Measurements from ENCODE around the gene FGF14. TPM values are rescaled to one million over a fixed set of nuclear protein-coding genes. Genes with fewer than 3 reads are reported as not detected.
A peak's percentile ranks its signal among the peaks of the same experiment; 100 is the strongest.

The FGF14 gene
- total RNA-seq, 3 donors from 2014 or later = under 0.01 to 0.29 (median under 0.01) TPM

GRCh38 chr13:102322211-102322610, 79.6 kb downstream of the FGF14 start:
- H3K27ac ChIP-seq = no peak overlapping the region
- no peak overlapping the region for H3K4me3 ChIP-seq
- TF ChIP-seq CTCF (IDR thresholded peaks at IDR 0.05) (no peak), POLR2A (IDR thresholded peaks at IDR 0.05) (no peak), POLR2AphosphoS5 (IDR thresholded peaks at IDR 0.05) (no peak)
- H3K27me3 ChIP-seq = no peaks in the 10 kb centered on the region
- H3K9me3 ChIP-seq = no peaks in the 10 kb centered on the region
- no peaks in the 10 kb centered on the region for H3K36me3 ChIP-seq
- intact Hi-C loops (cut with DNase I; ENCODE audit: low total_unique reads) = no loop called here
- DNase-seq (ENCODE audit: low spot score in 2 of 2) = no peak
- H3K4me1 ChIP-seq = no peaks in the 10 kb centered on the region

- Histone ChIP-seq H3K27me3 (no peaks in the 10 kb centered on the region), H3K27ac (peak overlapping the region in 1 of 2 donors; percentile 64), H3K36me3 (no peaks in the 10 kb centered on the region), H3K9me3 (no peaks in the 10 kb centered on the region), H3K4me3 (no peak overlapping the region), H3K4me1 (no peaks in the 10 kb centered on the region)
- TF ChIP-seq CTCF (IDR thresholded peaks at IDR 0.05) = no peak
- no peak for TF ChIP-seq POLR2AphosphoS5 (IDR thresholded peaks at IDR 0.05)
- no peak for DNase-seq (ENCODE audit: low spot score in 2 of 2)
- intact Hi-C loops (cut with DNase I; ENCODE audit: low total_unique reads) = no loop called here
Measured at GRCh38 chr13:102318233-102318632, 83.6 kb downstream of the FGF14 start.

GRCh38 chr13:102317593-102317992, 84.3 kb downstream of the FGF14 start:
- Histone ChIP-seq H3K9me3 (no peaks in the 10 kb centered on the region), H3K27me3 (no peaks in the 10 kb centered on the region), H3K27ac (peak overlapping the region in 1 of 2 donors; percentile 64), H3K36me3 (no peaks in the 10 kb centered on the region), H3K4me3 (no peak overlapping the region), H3K4me1 (no peaks in the 10 kb centered on the region)
- intact Hi-C loops (cut with DNase I; ENCODE audit: low total_unique reads) = no loop called here
- peak in 1 of 2 donors; percentile 35 for DNase-seq (ENCODE audit: low spot score in 2 of 2)
- TF ChIP-seq POLR2A (IDR thresholded peaks at IDR 0.05) (no peak), POLR2AphosphoS5 (IDR thresholded peaks at IDR 0.05) (peak in 1 of 3 donors; percentile 25), CTCF (IDR thresholded peaks at IDR 0.05) (no peak)

GRCh38 chr13:102316732-102317131, 85.1 kb downstream of the FGF14 start:
- H3K4me1 ChIP-seq = no peaks in the 10 kb centered on the region
- H3K27ac ChIP-seq = no peak overlapping the region
- intact Hi-C loops (cut with DNase I; ENCODE audit: low total_unique reads) = no loop called here
- no peaks in the 10 kb centered on the region for H3K27me3 ChIP-seq
- TF ChIP-seq POLR2AphosphoS5 (IDR thresholded peaks at IDR 0.05) = no peak
- no peak for TF ChIP-seq CTCF (IDR thresholded peaks at IDR 0.05)
- no peak for TF ChIP-seq POLR2A (IDR thresholded peaks at IDR 0.05)
- no peaks in the 10 kb centered on the region for H3K36me3 ChIP-seq
- no peak overlapping the region for H3K4me3 ChIP-seq
- no peaks in the 10 kb centered on the region for H3K9me3 ChIP-seq
- no peak for DNase-seq (ENCODE audit: low spot score in 2 of 2)

- TF ChIP-seq POLR2A (IDR thresholded peaks at IDR 0.05) (no peak), CTCF (IDR thresholded peaks at IDR 0.05) (no peak), POLR2AphosphoS5 (IDR thresholded peaks at IDR 0.05) (no peak)
- no peak for DNase-seq (ENCODE audit: low spot score in 2 of 2)
- no peaks in the 10 kb centered on the region for H3K9me3 ChIP-seq
- no peaks in the 10 kb centered on the region for H3K27me3 ChIP-seq
- H3K4me1 ChIP-seq = no peaks in the 10 kb centered on the region
- H3K36me3 ChIP-seq = no peaks in the 10 kb centered on the region
- no peak overlapping the region for H3K27ac ChIP-seq
- no peak overlapping the region for H3K4me3 ChIP-seq
- intact Hi-C loops (cut with DNase I; ENCODE audit: low total_unique reads) = no loop called here
Measured at GRCh38 chr13:102312841-102313240, 89.0 kb downstream of the FGF14 start.
